Stimulated activated CD8-positive, alpha-beta memory T cell treated with anti-CD3 and anti-CD28 coated beads, Interleukin-15, amount 100 ng/mL, for 48 hours (primary cell): ENCODE data around the gene SYT12.

Experiments used
- DNase-seq, 2 donors: peaks; one replicate each; pipeline ENCODE4 v3.0.0-alpha.2; 2020; ENCODE audit warnings: low read depth in 2 of 2

SYT12 gene

DNA sequence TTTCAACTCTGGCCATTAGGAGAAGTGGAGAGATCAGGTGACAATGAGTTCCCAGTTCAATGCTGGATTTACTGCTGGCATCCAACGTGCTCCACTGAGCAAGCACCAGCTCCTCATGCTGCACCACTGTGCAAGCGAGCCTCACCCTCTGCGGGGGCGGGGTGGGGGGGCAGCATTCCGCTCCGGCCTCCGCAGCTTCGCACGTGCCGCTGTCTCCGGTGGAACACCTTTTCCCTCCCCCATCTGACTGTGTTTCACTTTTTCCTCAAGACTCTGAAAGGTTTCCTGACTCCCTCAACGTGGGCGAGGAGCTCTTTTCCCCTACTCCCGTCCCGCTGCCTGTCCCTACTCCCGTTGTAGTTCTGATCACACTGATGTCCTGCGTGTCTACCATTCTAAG lies 32.9 kb downstream of the SYT12 start:
- DNase-seq = no peak

GRCh38 chr11:67056267-67057204 lies 33.6 kb downstream of the SYT12 start, which contains the start of gene RHOD:
TSS of gene RHOD (plus strand) at chr11:67056847. CDS start at chr11:67056903, 56 bp downstream.
- no peak for DNase-seq

- no peak for DNase-seq
Observed at GRCh38 chr11:67057205-67057672, 34.3 kb downstream of the SYT12 start.

GRCh38 chr11:67058506-67058905 lies 35.6 kb downstream of the SYT12 start:
- DNase-seq = no peak

- DNase-seq = no peak
Observed at GRCh38 chr11:67059671-67060070, 36.7 kb downstream of the SYT12 start.

GRCh38 chr11:67060111-67060522 lies 37.2 kb downstream of the SYT12 start:
- no peak for DNase-seq

GRCh38 chr11:67062526-67063373 lies 39.8 kb downstream of the SYT12 start:
- no peak for DNase-seq

- DNase-seq = no peak
Observed at GRCh38 chr11:67066333-67066709, 43.4 kb downstream of the SYT12 start.

GRCh38 chr11:67071420-67072284 lies 48.7 kb downstream of the SYT12 start:
- DNase-seq = peak; percentile 67 to 68

DNA sequence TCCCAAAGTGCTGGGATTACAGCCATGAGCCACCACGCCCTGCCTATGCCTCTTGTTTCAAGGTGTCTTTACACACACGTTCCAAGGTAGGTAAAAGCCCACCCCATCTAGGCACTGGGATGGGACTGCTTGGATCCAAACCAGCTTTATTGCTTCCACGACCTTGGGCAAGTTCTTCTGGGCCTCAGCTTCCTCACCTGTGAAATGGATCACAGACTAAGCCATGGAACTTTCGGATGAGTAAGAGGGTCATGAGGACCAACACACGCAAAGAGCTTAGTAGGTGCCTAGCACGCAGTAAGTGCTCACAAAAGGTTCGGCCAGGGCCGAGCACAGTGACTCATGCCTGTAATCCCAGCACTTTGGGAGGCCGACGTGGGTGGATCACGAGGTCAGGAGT lies 49.4 kb downstream of the SYT12 start:
- no peak for DNase-seq

- DNase-seq = no peak
Observed at GRCh38 chr11:67073908-67074307, 51.0 kb downstream of the SYT12 start.

DNA sequence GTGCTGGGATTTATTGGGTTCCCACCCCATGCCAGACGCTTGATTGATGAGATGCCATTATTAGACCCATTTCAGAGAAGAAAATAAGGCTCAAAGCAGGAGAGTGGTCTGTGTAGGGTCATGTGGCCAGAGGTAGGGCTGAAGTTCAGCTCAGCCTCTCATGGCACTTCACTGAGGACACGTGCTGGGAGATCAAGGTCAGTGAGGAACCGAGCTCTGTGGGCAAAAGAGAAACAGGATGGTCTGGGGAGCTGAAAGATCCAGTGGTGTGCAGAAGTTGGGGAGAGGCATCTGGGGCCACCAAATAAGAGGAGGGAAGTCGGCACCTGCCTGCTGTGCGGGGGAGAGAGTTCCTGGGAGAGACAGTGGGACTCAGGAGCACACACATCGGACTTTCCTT lies 53.3 kb downstream of the SYT12 start:
- DNase-seq = no peak

DNA sequence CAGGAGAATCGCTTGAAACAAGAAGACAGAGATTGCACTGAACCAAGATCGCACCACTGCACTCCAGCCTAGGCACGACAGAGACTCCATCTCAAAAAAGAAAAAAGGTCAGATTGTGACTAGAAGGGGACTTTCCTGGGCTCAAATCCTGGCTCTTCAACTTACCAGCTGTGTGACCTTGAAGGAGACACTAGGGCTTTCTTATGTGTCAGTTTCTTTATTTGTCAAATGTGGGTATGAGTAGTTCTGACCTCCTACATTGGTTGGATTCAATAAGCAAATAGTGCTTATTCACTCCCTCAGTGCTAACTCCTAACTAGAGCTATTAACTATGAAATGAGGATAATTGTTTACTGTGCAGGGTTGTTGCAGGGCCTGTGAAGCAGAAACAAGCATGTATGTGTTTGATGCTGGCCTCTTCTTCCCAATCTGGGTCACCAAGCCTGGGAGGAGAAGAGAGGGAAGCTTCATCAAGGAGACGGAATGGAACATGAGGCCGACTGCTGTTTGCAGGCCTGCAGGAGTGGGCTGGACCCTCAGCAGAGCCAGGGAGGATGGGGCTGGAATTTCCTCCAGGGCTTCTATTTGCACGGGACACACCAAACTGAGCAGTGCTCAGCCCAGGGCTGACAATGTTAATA lies 56.3 kb downstream of the SYT12 start:
- no peak for DNase-seq

GRCh38 chr11:67082071-67082791 lies 59.3 kb downstream of the SYT12 start:
- no peak for DNase-seq

GRCh38 chr11:67083786-67084366 lies 60.9 kb downstream of the SYT12 start:
- no peak for DNase-seq

- no peak for DNase-seq
Observed at GRCh38 chr11:67085617-67086016, 62.7 kb downstream of the SYT12 start.

DNA sequence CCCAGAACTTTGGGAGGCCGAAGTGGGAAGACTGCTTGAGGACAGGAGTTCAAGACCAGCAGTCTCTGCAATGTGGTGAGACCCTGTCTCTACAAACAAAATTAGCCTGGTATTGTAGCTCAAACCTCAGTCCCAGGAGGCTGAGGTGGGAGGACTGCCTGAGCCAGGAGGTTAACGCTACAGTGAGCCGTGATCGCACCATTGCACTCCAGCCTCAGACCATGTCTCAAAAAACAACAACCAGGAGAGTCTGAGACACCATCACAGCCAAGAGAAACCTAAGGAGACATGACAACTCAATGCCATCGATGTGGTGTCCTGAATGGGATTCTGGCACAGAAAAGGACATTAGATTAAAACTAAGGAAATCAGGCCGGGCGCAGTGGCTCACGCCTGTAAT lies 67.8 kb downstream of the SYT12 start:
- DNase-seq = no peak

- DNase-seq = no peak
Observed at GRCh38 chr11:67095214-67095507, 72.2 kb downstream of the SYT12 start.

GRCh38 chr11:67098799-67099429 lies 76.0 kb downstream of the SYT12 start:
- DNase-seq = no peak

DNA sequence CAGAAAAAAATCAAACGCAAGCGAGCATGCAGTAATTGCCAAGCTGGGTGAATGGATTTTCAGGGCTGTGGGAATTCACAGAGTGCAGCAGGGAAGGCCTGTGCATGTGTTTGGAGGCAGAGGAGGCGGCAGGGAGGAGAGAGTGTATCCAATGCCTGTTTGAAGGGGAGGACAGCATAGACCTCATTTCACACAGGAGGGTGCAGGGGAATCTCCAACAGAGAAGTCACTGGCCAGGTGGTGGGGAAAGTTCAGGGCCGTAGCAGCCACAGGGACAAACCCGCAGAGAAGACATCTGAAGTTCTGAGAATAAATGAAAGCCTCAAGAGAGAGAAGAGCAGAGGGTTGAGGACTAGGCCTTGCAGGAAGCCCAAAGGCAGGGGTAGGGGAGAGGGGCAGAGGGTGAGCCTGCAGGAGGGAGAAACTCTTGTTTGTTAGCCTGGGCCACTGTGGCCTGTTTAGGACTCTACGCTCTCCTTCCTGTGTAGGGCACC lies 76.9 kb downstream of the SYT12 start:
- no peak for DNase-seq
